GM19023 (cell line): ENCODE results near the gene RAB6B.

ENCODE experiments used
- ATAC-seq: cut with Tn5 transposase; IDR thresholded peaks from one replicate; pipeline ENCODE4 v1.9.1; 2021; ENCODE audit warnings: mild to moderate bottlenecking, moderate library complexity; ENCODE audit not compliant: unreplicated experiment

RAB6B gene

GRCh38 chr3:133896002-133896761 is 500 bp upstream of the RAB6B start:
- ATAC-seq, result no peak

- no peak for ATAC-seq
Measured at GRCh38 chr3:133894353-133895207, 1.1 kb downstream of the RAB6B start.

- no peak for ATAC-seq
Measured at GRCh38 chr3:133893683-133894352, 1.9 kb downstream of the RAB6B start.

- ATAC-seq, result no peak
Measured at GRCh38 chr3:133892541-133893231, 3.0 kb downstream of the RAB6B start.

- no peak for ATAC-seq
Measured at GRCh38 chr3:133891662-133892378, 3.9 kb downstream of the RAB6B start.

- ATAC-seq, result no peak
Measured at GRCh38 chr3:133890972-133891644, 4.6 kb downstream of the RAB6B start.

GRCh38 chr3:133890037-133890436 is 5.6 kb downstream of the RAB6B start:
- no peak for ATAC-seq

GRCh38 chr3:133888726-133889340 is 6.8 kb downstream of the RAB6B start:
- no peak for ATAC-seq

GRCh38 chr3:133887803-133888703 is 7.6 kb downstream of the RAB6B start:
- no peak for ATAC-seq

GRCh38 chr3:133887074-133887802 is 8.4 kb downstream of the RAB6B start:
- no peak for ATAC-seq

GRCh38 chr3:133886031-133886722 is 9.5 kb downstream of the RAB6B start:
- ATAC-seq, result no peak

- no peak for ATAC-seq
Measured at GRCh38 chr3:133884887-133885711, 10.6 kb downstream of the RAB6B start.

GRCh38 chr3:133884054-133884886 is 11.4 kb downstream of the RAB6B start:
- no peak for ATAC-seq

- ATAC-seq, result no peak
Measured at GRCh38 chr3:133883641-133884040, 12.0 kb downstream of the RAB6B start.

GRCh38 chr3:133882986-133883586 is 12.6 kb downstream of the RAB6B start:
- no peak for ATAC-seq
